GM19324 (cell line): ENCODE data around the gene KRTAP10-10.
"Not testable (repeated sequence)": the region's sequence is repeated elsewhere in the genome, so short reads cannot be mapped to it uniquely, and the experiment has no call there.

Experiments
- ATAC-seq: cut with Tn5 transposase; IDR thresholded peaks from one replicate; pipeline ENCODE4 v1.9.1; 2021; ENCODE audit warnings: mild to moderate bottlenecking, moderate library complexity; ENCODE audit not compliant: unreplicated experiment, low FRiP score

The KRTAP10-10 gene, protein sequence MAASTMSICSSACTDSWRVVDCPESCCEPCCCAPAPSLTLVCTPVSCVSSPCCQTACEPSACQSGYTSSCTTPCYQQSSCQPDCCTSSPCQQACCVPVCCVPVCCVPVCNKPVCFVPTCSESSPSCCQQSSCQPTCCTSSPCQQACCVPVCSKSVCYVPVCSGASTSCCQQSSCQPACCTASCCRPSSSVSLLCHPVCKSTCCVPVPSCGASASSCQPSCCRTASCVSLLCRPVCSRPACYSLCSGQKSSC

DNA sequence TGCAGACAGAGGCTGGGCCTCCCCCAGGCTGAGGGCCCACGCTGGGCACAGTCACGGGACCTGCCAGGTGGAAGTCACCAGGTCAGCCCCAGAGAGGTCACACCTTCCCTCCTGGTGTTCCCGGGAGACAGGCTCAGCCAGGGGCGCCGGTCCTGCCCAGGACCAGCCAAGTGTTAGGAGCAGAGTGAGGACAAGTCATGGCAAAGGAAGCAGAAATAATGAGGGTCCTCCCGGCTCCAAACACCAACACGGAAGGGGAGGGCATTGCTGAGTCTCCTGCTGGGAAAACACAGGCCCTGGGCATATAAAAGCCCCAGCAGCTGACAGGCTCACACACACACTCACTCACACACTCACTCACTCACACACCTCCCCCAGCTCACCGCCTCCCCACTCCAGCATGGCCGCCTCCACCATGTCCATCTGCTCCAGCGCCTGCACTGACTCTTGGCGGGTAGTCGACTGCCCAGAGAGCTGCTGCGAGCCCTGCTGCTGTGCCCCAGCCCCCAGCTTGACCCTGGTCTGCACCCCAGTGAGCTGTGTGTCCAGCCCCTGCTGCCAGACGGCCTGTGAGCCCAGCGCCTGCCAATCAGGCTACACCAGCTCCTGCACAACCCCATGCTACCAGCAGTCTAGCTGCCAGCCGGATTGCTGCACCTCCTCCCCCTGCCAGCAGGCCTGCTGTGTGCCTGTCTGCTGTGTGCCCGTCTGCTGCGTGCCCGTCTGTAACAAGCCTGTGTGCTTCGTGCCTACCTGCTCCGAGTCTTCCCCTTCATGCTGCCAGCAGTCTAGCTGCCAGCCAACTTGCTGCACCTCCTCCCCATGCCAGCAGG, at the start of gene KRTAP10-10:
Gene KRTAP10-10 (plus strand): TSS at position 339 of the 833 bp plus-strand sequence. CDS start 62 bp downstream, at position 401.
- no peak for ATAC-seq

DNA sequence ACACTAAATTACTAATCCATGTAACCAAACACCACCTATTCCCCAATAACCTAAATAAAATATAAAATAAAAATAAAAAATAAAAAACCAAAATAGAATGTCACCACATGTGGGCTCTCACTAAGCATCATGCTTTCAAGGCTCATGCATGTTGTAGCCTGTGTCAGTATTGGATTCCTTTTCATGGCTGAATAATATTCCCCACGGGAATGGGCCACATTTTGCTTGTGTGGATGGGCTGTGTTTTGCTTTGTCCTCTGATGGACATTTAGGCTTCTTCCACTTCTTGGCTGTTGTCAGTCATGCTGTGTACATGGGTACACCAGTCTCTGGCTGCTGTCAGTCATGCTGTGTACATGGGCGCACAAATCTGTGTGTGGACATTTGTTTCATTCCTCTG, 48.1 kb upstream of the KRTAP10-10 start:
- ATAC-seq: no peak

DNA sequence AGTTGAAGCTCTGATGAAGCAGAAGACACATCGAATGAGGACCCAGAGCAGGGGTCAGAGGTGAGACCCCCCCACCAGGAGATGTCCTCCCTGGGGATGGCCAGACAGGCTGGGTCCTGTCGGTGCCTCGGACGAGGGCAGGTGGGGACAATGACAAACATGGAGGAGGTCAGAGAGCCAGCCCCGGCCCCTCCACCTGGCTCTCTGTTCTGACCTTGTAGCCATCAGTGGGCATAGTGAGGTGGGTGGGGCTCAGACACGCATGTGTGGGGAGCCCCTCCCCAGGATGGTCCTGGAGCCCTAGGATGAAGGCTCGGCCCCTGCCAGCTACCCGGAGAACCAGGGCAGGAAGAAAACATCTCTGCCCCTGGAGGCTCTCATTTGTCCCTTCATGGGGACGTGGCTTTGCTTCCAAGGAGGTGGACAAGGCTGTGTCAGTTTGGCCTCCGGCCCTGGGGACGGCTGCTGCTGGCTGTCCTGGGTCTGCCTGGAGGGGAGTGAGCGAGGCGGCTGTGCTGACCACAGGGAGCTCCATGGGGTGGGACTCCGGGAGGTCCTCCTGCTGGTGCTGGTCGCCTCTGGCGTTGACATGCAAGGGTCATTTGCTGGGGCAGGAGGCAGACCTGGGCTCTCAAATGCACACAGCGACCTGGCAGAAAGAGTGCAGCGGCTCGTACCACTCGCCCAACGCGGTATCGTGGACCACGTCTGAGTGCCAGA, 47.4 kb upstream of the KRTAP10-10 start:
- ATAC-seq: no peak

DNA sequence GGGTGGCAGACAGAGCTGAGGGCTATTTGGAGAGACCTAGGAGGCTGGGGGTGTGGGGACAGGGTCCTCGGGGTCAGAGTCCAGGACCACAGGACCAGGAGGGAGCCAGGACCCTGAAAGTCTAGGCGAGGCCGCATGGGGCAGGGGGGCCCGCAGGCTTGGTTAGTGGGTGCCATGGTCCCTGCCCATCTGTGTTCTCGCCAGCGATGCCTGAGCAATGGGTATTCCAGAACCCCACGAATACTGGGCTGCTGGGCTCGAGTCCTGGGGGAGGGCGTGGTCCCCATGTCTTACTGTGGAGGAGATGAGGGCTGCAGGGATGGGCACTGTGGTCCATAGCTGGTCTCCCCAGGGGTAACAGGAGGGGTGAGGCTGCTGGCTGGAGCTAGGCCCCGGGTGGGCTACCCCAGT, 46.8 kb upstream of the KRTAP10-10 start:
- ATAC-seq: no peak

DNA sequence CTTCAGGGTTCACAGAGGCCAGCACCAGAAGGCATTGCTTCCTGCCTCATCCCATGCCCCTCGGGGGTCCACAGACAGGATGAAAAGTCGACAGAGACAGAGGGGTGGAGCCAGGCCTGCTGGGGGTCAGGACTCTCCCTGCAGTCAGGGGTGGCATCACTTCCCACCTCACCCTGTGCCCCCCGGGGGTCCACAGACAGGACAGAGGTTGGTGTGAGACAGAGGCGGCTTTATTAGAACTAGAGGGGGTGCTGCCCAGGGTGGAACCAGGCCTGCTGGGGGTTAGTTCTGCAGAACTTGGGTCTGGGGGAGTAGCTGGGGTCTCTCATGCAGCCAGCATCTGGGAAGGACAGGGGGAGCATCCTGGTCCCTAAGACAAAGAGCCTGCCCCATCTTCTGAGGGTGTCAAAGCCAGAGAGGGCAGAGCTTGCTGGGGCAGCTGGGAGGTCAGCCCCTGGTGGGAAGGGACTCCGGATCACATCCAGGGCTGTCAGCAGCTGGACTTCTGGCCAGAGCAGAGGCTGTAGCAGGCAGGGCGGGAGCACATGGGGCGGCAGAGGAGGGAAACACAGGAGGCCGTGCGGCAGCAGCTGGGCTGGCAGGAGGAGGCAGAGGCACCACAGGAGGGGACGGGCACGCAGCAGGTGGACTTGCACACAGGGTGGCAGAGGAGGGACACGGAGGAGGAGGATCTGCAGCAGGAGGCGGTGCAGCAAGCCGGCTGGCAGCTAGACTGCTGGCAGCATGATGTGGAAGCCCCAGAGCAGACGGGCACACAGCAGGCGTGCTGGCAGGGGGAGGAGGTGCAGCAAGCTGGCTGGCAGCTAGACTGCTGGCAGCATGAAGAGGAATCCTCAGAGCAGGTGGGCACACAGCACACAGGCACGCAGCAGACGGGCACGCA, 46.0 kb upstream of the KRTAP10-10 start:
- ATAC-seq: not testable (repeated sequence)

DNA sequence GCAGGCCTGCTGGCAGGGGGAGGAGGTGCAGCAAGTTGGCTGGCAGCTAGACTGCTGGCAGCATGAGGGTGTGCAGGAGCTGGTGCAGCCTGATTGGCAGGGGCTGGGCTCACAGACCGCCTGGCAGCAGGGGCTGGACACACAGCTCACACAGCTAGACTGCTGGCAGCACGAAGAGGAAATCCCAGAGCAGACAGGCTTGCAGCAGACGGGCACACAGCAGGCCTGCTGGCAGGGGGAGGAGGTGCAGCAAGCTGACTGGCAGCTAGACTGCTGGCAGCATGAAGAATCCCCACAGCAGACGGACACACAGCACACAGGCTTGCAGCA, 45.4 kb upstream of the KRTAP10-10 start:
- ATAC-seq: not testable (repeated sequence)

DNA sequence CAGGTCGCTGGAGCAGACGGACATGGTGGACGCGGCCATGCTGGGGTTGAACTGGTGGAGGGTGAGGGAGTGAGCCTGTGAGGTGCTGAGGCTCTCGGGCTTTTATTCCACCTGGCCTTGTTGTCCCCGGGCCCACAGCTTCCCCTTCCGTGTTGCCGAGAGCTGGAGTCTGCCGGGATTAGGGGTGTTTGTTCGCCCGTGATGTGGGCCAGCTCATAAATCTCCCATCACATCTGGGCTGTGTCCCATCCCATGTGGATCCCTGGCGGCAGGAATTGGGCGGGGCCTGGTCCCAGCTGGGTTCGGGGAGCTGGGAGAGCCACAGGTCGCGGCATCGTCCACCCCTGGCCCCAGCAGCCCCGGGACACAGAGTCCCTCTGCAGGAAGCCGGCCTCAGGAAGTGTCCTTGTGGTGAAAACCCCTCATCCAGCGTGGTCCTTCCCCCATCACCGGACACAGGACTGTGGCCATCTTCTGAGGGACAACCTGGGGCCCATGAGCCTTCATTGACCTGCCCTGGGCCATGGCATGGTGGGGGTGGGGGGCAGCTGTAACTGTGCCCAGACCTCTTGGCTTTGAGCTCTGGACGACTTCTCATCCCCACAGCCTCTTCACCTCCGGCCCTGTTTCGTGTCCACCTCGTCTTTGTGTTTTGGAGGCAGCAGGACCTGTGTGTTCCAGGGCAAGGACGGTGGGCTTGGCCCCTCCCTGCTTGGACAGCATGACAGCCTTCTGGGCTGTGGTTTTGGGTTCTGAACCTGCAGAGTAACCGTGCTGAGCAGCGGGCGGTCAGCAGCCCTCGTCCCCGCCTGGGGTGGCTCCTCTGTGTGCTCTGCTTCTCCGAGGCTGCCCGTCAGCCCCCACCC, 44.5 kb upstream of the KRTAP10-10 start, which contains the start of gene KRTAP10-6:
Gene KRTAP10-6 (minus strand): TSS at position 60 of the 866 bp plus-strand sequence. CDS start 21 bp downstream, at position 39.
- no peak for ATAC-seq

DNA sequence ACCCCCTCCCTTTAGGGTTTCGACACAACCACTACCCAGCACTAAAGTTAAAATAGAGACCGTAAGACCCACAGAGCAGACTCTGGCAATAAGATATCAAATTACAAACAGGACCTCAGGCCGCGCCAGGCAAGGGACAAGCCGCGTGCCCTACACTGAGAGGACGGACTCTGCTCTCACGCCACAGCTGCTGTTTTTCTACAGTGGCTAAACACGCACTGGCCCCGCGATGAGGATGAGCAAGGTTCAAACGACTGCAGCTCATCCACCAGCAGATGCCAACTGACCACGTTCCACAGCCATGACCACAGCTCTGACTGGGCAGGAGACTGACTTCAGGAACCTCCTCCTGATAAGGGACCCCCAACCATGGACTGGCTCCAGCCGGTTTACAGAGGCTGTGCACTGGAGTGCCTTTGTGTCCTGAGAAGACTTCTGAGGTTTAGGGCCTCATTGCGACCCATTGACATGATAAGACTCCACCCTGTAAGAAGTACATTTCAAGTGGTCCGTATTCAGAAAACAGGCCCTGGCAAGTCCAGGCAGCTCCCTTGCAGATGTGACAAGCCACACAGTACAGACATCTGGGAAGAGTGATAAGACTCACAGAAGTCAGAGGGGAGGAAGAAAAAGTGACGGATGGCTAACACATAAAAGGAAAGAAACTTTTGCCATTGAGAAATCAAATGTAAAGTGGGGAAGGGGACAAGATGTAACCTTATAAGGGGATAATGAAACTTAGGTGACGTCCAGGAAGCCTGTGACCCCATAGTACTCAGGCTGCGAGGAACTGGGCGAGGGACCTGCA, 43.4 kb upstream of the KRTAP10-10 start:
- no peak for ATAC-seq

DNA sequence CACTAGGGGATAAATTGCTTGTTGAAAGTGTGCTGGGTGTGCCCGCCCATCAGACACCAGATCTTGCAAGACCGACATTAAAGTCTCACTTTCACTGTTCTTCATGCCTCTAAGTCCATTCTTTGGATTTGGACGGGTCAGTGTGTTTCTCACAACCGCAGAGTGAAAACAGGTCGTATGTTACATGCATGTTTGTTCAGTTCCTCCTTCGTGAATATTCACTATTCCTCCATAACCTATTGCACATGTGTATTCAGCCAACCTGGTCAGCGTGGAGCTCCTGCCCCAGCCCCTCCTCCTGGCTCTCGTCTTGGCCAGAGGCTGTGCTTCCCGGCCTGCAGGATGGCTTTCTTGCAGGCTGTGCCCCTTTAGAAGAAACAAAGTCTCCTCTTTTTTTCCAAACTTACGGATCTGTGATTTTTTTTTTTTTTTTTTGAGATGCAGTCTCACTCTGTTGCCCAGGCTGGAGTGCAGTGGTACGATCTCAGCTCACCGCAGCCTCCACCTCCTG, 42.7 kb upstream of the KRTAP10-10 start:
- ATAC-seq: no peak

DNA sequence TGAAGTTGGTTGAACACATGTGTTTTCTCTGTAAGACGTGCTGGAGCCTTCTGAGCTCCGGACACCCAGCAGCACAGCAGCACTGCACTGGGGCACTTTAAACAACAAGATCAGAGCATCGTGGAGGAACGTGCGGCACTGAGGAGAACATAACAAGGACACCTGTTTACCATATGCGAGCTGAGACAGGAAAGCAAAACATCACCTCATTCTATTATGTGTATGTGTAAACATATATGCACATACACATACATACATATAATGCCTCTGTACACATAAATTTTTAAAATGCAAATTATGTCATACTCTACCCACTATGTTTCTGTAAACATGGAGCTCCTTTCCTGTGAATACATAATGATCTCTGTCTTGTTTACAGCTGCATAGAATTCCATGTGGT, 41.6 kb upstream of the KRTAP10-10 start:
- no peak for ATAC-seq

DNA sequence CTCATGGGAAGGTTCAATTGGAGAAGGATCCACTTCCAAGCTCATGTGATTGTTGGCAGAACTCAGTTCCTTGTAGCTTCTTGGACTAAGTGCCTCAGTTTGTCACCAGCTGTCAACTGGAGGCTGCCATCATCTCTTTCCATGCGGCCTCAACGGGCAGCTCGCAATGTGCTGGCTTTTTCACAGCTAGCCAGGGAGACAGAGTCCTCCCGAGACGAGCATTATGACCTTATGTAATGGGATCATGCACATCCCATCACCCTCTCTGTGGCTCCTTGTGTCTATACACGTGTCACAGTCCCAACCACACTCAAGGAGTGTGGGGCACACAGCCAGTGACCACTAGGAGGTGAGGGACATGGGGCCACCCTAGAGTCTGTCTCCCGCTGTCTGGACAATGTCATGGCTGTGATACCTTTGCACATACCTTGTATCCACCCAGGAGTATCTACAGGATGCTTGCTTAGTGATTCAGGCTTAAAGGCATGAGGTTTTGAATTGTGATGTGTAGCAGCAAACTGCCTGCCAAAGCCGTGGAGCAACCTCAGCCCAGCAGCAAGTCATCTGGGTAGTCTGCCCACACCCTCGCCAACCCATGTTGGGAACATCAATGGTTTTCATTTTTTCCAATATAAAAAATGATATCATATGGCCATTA, 41.0 kb upstream of the KRTAP10-10 start:
- no peak for ATAC-seq

DNA sequence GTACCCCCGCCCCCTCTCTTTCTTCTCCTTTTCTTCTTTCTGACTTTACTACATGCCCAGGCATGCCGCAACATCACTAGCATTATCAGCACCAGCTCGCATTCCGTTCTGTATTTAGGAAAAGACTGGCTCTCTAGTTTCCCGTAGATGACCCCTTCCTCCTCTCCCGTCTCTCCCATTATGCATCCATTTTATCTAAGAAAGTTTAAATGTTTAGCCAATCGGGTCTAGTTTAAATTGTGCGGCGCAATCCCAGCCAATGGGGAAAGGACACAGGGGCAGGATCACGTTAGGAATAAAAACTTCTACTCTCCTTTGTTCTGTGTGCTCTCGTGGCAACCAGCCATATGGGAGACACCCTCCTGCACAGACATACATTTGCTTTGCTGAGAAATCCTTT, 39.1 kb upstream of the KRTAP10-10 start:
- ATAC-seq: no peak

DNA sequence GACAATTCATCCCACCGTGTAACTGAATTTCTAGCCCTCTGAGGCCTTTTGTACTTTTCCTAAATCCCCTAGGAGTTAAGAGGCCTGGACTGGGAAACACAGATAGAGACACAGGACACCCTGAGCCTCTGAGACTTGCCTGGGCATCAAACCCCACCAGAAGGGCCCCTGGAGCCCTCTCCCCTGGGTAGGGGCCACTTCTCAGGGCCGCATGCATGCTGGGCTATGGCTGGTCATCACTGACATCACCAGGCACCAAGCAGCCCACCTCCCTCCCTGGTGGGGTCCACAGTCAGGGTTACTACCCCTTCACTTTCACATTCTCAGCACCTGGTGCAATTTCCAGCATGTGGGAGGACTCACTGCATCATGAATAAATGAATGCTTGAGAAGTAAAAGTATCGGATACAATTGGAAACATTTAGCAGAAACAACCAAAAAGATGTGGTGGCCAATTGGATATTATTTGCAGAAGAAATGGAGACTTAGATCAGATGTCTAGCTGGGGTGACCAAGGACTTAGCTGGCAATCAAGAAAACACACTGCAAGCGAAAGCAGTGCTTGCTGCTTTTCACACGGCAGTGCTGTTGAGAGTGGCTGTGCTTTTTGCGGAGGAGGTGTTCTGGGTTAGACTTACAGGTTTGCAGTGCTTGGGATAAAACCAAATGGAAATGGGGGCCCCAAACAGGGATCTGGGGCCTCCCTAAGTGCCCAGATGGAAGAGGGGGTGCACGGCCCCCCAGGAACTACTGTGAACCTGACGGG, 37.7 kb upstream of the KRTAP10-10 start:
- no peak for ATAC-seq

DNA sequence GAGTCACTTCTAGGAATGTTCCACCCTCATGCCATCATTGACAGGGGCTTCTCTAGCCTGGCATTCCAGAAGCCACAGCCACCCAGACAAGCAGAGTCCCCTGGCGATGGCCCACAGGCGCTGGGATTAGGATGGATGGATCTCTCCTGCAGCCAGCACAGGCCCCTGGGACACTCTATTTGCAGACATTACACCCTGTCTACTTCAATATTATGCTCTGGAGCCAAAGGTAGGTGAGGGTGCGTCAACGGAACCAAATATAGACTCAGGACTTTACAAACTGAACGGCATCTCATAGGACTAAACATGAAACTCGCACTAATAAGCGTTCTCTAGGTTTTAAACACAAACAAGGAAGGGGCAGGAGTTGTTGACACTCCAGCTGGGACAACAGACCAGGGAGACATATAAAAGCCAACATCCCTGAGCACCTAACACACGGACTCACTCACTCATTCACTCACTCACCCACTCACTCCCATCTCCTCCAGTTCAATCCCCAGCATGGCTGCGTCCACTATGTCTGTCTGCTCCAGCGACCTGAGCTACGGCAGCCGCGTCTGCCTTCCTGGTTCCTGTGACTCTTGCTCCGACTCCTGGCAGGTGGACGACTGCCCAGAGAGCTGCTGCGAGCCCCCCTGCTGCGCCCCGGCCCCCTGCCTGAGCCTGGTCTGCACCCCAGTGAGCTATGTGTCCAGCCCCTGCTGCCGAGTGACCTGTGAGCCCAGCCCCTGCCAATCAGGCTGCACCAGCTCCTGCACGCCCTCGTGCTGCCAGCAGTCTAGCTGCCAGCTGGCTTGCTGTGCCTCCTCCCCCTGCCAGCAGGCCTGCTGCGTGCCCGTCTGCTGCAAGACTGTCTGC, 36.8 kb upstream of the KRTAP10-10 start, which contains the start of gene KRTAP10-7:
Gene KRTAP10-7 (plus strand): TSS at position 480 of the 861 bp plus-strand sequence. CDS start 25 bp downstream, at position 505.
- ATAC-seq: not testable (repeated sequence)

DNA sequence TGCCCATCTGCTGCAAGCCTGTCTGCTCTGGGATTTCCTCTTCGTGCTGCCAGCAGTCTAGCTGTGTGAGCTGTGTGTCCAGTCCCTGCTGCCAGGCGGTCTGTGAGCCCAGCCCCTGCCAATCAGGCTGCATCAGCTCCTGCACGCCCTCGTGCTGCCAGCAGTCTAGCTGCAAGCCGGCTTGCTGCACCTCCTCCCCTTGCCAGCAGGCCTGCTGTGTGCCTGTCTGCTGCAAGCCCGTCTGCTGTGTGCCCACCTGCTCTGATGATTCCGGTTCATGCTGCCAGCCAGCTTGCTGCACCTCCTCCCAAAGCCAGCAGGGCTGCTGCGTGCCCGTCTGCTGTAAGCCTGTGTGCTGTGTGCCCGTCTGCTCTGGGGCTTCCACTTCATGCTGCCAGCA, 36.1 kb upstream of the KRTAP10-10 start:
- not testable (repeated sequence) for ATAC-seq
